H7 (cell line): ENCODE measurements around the gene WIPF2. TPM values are rescaled to one million over a fixed set of nuclear protein-coding genes. Genes with fewer than 3 reads are reported as not detected.

Experiments
- DNase-seq: peaks from one replicate; pipeline ENCODE4 v3.0.0; 2012
- H3K27me3 ChIP-seq: 2 replicates; pipeline ENCODE4 v1.6.0; 2011; ENCODE audit warnings: mild to moderate bottlenecking, low read length; ENCODE audit not compliant: control insufficient read depth, insufficient read depth
- H3K36me3 ChIP-seq: replicated peaks from 2 replicates; pipeline ENCODE4 v1.5.1; 2011; ENCODE audit warnings: low read length; ENCODE audit not compliant: control insufficient read depth, insufficient read depth
- H3K4me3 ChIP-seq: 2 replicates; pipeline ENCODE4 v1.5.1; 2011; ENCODE audit warnings: low read depth, mild to moderate bottlenecking, control low read depth, low read length, moderate library complexity; ENCODE audit not compliant: insufficient read depth
- total RNA-seq: library from RNA; depleted of rRNA; stranded (reverse); fragments of >200 nt; shearing (Covaris generic); gene quantifications from 2 replicates; pipeline ENCODE4 v1.2.3, GENCODE V29; 2014

Gene WIPF2
- total RNA-seq, 1 experiment from 2014 or later, result 3.7 TPM

DNA sequence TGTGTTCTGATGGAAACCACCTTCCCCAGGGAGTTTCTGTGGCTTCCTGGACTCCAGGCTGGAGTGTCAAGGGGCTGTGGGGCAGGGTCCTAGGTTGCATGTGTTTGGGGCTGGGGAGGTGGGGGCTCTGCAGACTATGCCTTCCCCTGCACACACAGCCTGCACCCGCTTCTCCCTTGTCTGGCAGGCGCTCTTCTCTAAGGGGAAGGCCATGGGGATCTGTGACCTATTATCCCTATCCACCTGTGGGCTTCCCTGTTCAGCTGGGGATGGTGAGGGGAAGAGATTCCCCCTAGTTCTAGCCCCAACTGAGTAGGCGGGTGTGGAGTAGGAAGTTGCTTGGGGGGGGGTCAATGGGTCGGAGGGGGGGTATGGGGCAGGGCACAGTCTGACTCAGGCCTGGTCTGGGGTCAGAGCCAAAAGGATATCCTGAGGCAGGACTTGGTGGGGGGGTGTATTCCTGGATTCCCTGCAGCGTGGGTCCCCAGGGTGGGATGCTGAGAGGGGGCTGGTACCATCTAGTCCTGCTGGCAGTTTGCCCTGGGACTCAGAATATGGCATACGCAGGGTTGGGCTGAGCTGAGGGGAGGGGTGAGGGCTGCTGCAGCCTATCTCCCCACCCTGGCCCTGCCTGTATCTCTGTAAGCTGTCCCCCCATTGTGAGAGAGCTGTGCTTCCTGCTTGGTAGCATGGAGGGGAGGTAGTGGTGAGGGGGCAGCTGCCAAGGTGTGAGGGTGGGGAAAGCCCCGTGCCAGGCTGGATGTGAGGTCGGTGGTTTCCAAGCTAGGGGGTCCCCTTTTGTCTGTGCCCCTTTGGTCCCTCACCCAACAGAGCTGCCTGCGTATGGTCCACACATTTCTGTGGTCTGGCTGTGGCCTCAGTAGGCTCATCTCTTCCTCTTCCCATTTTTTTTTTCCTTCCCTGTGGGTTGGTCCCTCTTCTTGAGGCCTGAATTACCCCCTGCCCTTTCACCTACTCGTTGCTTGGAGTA lies 104.6 kb downstream of the WIPF2 start:
- Histone ChIP-seq H3K36me3 (no peaks in the 10 kb centered on the region), H3K4me3 (no peak overlapping the region), H3K27me3 (peaks cover 5% of the 10 kb centered on the region)
- DNase-seq, result peak; percentile 50

- no peak for DNase-seq
- Histone ChIP-seq H3K36me3 (no peaks in the 10 kb centered on the region), H3K27me3 (no peaks in the 10 kb centered on the region), H3K4me3 (no peak overlapping the region)
Measured at GRCh38 chr17:40325156-40326013, 106.3 kb downstream of the WIPF2 start.

DNA sequence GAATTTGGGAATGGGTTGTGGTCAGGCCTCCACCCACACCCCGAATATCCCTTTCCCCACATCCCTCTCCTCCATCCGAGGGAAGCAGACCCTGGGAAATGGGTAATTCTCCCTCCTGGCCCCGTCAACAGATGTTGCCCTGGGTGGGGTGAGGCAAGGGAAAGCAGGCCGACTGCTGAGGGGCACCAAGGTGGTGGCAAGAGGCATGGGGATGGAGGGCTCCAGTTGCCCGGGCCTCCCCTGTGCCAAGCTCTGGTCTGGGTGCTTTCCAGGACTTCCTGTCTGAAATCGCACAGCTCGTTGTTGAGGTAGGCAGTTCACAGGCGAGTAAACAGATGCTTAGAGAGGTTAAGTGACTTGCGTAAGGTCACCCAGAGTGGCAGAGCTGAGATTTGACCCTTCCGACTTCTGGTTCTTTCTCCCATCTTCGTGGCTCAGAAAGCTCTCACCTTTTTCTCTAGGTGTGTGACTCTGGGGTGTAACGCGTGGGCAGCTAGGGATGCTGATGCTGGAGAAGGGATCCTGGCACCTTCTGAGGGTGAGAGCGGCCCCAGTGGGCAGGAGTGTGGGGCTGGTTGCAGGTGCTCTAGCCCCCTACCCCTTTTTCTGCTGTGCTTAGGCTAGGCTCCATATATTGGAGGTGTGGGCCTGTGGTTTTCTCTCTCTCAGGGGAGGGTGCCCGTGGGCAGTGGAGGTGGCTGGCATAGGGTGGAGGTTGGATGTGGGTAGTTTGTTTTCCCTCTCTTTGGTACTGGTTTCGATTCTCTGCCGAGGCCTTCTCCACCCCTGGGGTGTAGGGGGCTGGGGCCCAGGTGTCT lies 107.1 kb downstream of the WIPF2 start:
- no peak for DNase-seq
- Histone ChIP-seq H3K36me3 (no peaks in the 10 kb centered on the region), H3K4me3 (no peak overlapping the region), H3K27me3 (no peaks in the 10 kb centered on the region)

DNA sequence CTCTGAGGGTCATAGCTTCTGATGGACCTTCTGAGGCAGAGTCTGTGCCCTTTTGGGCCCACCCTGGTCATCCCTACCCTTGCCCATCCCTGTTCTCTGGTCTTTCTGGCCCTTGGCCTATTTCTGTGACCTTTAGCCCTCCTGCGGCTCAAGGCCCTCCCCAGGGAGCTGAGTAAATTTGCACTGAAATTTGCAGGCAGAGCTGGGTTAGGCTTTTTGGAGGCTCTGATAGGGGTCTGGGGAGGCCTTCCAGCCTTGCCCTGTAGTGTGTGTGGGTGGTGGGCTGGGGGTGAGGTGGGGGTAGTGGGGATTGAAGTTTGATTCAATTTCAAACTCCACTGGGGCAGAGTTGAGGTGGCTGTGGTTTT lies 107.7 kb downstream of the WIPF2 start:
- Histone ChIP-seq H3K27me3 (no peaks in the 10 kb centered on the region), H3K4me3 (no peak overlapping the region), H3K36me3 (no peaks in the 10 kb centered on the region)
- no peak for DNase-seq

DNA sequence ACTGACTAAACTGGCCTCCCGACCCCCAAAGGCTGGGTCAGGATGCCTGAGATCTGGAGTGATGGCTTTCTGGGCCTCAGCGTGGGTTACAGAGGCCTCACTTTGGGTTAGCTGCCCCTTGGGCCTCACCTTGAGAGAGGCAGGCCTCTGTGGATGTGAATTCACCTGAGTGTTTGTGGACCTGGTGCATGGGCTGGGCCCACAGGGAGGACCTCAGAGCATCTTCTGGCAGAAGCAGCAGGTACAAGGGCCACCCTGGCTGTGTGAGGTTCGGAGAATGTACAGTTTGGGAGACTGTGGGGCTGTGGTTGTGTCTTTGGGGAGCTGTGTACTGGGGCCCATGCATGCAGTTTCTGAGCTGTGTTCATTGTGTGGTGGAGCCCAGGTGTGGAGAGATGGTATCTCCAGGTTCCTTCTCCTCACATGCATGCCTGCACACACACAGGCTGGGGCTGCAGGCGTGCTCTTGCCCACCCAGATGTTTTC lies 108.2 kb downstream of the WIPF2 start:
- no peak overlapping the region for H3K4me3 ChIP-seq
- no peaks in the 10 kb centered on the region for H3K27me3 ChIP-seq
- DNase-seq, result no peak
- no peaks in the 10 kb centered on the region for H3K36me3 ChIP-seq

DNA sequence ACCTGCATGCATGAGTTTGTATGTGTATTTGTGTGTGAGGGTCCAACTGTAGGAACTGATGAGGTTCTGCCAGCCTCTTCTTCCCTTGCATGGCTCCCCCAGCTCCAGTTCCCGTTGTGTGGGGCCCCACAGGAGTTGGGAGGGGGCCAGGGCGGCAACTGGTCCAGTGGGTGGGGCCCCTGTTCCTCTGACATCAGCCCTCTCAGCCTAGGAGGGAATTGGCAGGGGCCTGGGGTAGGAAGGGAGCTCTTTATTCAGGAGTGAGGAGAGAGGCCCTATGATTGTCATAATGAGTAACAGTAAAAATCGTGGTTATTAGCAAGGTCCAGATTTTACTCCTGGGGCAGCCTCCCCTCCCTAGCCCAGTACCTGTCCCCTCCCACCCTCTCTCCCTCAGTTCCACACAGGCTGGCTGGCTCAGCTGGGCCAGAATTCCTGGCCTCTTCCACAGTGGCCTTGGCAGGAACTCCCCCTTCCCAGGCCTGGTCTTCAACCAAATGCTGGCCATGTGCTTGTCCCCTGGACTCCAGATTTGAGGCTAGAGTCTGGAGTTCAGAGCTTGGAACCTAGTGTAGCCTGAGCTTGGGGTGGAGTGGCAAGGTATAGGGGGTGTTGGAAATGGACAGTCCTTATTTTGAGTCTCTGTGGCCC lies 108.8 kb downstream of the WIPF2 start:
- Histone ChIP-seq H3K36me3 (no peaks in the 10 kb centered on the region), H3K4me3 (no peak overlapping the region)
- DNase-seq, result no peak

GRCh38 chr17:40328386-40328766 lies 109.3 kb downstream of the WIPF2 start:
- no peaks in the 10 kb centered on the region for H3K36me3 ChIP-seq
- DNase-seq, result no peak
- no peaks in the 10 kb centered on the region for H3K27me3 ChIP-seq
- H3K4me3 ChIP-seq, result no peak overlapping the region

More for the DNA sequence above, 108.8 kb downstream of the WIPF2 start:
- H3K27me3 ChIP-seq, result no peaks in the 10 kb centered on the region

DNA sequence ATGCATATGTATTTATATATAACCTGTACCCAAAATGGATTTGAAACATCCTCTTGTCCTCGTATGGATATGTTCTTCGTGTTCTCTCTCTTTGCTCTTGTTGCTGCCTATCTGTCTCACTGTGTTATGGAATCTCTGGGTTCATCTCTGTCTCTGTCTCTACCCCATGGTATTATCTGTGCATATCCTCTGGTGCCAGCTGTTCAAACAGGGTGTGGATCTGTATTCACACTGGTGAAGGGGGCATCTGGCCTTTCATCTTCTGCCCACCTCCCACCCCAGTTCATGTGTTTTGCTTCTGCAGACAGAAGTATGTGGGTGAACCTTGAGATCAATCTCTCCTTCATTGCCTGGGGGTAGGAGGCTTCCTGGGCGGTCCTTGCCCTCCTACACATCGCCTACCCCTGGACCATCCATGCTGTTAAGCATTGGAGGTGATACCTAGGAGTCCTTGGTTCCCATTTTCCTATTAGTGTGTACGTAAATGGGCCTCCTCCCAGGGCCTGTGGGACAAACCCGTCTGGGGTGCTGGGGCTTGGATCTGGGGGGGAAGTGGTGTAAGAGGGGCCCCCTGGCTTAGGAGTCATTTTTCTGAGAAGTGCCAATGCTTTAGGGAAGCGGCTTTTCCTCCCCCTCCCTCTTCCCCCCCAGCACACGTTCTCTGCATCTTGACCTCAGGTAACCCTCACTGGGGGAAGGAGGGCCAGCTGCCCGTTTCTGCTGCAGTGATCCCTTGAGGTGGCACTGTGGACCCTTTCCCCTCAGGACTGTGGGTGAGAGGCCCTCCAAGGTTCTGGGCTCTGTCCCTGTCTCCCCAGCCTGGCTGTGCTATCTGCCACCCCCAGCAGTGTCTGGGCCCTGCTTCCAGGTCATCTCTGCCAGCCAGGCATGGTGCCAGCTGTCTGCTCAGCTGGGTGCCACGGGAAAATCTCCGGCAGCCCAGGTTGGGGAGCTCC lies 111.0 kb downstream of the WIPF2 start:
- DNase-seq, result no peak
- Histone ChIP-seq H3K4me3 (no peak overlapping the region), H3K27me3 (no peaks in the 10 kb centered on the region), H3K36me3 (no peaks in the 10 kb centered on the region)

- no peak for DNase-seq
- no peak overlapping the region for H3K4me3 ChIP-seq
- H3K36me3 ChIP-seq, result no peaks in the 10 kb centered on the region
- no peaks in the 10 kb centered on the region for H3K27me3 ChIP-seq
Measured at GRCh38 chr17:40330850-40331470, 111.9 kb downstream of the WIPF2 start.

- Histone ChIP-seq H3K36me3 (no peaks in the 10 kb centered on the region), H3K4me3 (no peak overlapping the region), H3K27me3 (no peaks in the 10 kb centered on the region)
- no peak for DNase-seq
Measured at GRCh38 chr17:40331743-40332641, 112.9 kb downstream of the WIPF2 start.
